ENCODE results near the gene TTC13. TPM values are rescaled to one million over a fixed set of nuclear protein-coding genes. Genes with fewer than 3 reads are reported as not detected.

TTC13 gene, protein sequence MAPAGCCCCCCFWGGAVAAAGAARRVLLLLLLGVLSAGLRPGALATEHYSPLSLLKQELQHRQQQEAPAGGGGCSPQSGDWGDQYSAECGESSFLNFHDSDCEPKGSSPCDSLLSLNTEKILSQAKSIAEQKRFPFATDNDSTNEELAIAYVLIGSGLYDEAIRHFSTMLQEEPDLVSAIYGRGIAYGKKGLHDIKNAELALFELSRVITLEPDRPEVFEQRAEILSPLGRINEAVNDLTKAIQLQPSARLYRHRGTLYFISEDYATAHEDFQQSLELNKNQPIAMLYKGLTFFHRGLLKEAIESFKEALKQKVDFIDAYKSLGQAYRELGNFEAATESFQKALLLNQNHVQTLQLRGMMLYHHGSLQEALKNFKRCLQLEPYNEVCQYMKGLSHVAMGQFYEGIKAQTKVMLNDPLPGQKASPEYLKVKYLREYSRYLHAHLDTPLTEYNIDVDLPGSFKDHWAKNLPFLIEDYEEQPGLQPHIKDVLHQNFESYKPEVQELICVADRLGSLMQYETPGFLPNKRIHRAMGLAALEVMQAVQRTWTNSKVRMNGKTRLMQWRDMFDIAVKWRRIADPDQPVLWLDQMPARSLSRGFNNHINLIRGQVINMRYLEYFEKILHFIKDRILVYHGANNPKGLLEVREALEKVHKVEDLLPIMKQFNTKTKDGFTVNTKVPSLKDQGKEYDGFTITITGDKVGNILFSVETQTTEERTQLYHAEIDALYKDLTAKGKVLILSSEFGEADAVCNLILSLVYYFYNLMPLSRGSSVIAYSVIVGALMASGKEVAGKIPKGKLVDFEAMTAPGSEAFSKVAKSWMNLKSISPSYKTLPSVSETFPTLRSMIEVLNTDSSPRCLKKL
- total RNA-seq: 5.3 and 5.8 TPM in 2 replicates

DNA sequence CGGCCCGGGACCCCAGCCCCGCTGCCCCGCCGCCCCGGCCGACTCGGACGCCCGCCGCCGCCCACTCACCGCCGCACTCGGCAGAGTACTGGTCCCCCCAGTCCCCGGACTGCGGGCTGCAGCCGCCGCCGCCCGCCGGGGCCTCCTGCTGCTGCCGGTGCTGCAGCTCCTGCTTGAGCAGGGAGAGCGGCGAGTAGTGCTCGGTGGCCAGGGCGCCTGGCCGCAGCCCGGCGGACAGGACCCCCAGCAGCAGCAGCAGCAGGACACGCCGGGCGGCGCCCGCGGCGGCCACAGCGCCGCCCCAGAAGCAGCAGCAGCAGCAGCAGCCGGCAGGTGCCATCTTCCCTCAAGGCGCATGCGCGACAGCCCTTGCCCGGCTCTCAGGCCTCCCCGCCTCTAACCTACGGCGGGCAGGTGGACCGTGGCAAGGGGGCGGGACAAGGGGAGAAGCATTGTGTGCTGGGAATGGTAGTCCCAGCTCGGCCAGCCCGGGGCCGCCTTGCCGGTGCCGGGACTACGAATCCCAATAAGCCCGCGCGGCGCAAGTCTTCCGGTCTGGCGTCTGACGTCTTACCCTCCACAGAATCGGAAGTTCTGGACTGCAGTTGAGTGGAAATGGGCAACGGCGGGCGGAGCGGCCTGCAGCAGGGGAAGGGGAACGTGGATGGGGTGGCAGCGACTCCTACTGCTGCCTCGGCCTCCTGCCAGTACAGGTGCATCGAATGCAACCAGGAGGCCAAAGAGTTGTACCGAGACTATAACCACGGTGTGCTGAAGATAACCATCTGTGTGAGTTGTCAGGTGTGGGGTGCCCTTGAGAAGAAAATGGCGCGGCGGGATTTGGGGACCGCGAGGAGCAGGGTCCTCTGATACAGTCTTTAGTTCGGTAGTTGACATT lies at the start of gene TTC13, which contains the start of gene ARV1:
Gene TTC13, minus strand, starts transcription at position 371 of the 898 bp plus-strand sequence. Its CDS starts 31 bp downstream, at position 340.
Gene ARV1, plus strand, starts transcription at position 604 of the 898 bp plus-strand sequence. Its CDS starts 12 bp downstream, at position 616.

DNA sequence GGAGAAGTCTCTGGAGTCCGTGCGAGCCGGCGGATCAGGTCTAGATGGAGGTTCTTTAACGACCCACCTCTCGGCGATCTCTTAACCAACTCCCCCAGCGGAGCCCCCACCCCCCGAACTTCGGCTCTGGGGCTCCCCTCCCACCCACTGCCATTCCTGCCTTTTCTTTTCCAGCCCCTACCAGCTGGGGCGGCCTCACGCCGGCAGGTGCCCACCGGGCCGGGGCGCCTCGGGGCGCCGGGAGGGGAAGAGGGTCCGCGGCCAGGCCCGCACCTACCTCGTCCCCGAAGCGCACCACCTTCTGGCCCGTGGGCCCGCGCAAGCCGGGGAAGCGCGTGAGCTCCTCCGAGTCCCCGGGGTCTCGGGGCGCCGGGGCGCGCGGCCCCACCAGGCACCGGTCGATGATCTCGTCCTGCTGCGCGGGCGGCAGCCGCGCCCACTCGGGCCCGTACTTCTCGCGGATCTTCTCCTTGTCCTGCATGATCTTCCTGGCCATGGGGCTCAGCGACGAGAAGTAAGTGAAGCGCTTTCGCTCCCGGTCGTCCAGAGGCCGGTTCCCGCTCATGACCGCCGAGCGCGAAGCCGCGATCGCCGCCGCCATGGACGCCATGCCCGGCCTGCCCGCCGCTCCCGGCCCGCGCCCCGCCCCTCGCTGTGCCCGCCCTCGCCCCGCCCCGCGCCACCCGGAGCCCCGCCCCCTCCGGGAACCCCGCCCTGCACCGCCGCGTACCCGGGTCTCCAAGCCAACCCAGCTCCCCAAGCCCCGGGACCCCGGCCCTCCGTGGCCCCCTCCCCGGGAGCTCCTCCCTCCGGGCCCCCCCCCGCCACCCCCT lies 110.5 kb downstream of the TTC13 start, which contains the start of gene C1orf198:
Gene C1orf198, minus strand, starts transcription at position 619 of the 833 bp plus-strand sequence. Its CDS starts 9 bp downstream, at position 610.

Other genes with a start within 250 kb of the TTC13 start
- gene CAPN9, start 231.5 kb downstream of the TTC13 start, total RNA-seq: 0.09 and 0.16 TPM in 2 replicates
- gene C1orf198, start 110.3 kb downstream of the TTC13 start, total RNA-seq: 10.1 and 12.9 TPM in 2 replicates
- gene ARV1, start 233 bp upstream of the TTC13 start, total RNA-seq: 10.9 and 15.9 TPM in 2 replicates
- 2.4 and 6.4 TPM in 2 replicates for gene FAM89A, start 61.4 kb upstream of the TTC13 start, total RNA-seq
- not detected in 2 replicates for gene TRIM67, start 183.2 kb upstream of the TTC13 start, total RNA-seq

All from bronchial smooth muscle cell (primary cell).